ENCODE measurements around the gene FLNA.

DNA sequence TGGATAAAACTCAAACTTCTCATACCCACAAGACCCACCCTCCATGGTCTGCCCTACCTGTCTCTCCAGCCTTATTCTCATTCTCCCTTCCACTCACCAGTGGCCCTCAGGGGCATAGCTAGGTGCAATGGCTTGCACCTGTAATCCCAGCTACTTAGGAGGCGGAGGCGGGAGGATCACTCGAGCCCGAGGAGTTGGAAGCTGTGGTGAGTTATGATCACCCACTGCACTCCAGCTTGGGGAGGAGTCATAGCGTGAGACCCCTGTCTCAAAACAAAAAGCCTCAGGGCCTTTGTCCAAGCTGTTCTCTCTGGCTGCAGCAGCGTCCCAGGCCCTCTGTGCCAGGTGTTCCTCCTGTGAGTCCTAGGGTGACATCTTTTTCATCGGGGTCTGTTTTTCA lies 62.3 kb downstream of the FLNA start:
- TF ChIP-seq, protein P1, sequence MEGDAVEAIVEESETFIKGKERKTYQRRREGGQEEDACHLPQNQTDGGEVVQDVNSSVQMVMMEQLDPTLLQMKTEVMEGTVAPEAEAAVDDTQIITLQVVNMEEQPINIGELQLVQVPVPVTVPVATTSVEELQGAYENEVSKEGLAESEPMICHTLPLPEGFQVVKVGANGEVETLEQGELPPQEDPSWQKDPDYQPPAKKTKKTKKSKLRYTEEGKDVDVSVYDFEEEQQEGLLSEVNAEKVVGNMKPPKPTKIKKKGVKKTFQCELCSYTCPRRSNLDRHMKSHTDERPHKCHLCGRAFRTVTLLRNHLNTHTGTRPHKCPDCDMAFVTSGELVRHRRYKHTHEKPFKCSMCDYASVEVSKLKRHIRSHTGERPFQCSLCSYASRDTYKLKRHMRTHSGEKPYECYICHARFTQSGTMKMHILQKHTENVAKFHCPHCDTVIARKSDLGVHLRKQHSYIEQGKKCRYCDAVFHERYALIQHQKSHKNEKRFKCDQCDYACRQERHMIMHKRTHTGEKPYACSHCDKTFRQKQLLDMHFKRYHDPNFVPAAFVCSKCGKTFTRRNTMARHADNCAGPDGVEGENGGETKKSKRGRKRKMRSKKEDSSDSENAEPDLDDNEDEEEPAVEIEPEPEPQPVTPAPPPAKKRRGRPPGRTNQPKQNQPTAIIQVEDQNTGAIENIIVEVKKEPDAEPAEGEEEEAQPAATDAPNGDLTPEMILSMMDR (IDR thresholded peaks at IDR 0.05 in 8 of 11, conservative IDR thresholded peaks at IDR 0.05 in 3 of 11) = no peak
- TF ChIP-seq POLR2AphosphoS5 (IDR thresholded peaks at IDR 0.05) = no peak
- no peak for TF ChIP-seq POLR2A (IDR thresholded peaks at IDR 0.05)
